Peyer's patch (tissue), 4 donors: ENCODE data around the gene FBLN5. TPM values are rescaled to one million over a fixed set of nuclear protein-coding genes. Genes with fewer than 3 reads are reported as not detected.

Source experiments
- DNase-seq, 3 donors: peaks; one replicate each; pipeline ENCODE4 v3.0.0-alpha.2; 2017 to 2019
- H3K27ac ChIP-seq, 4 donors: fragments of 200-600 bp; sonication (generic); one replicate each; pipeline ENCODE4 v1.5.1; 2016 to 2019
- H3K27me3 ChIP-seq, 2 donors: fragments of 200-600 bp; sonication (generic); one replicate each; pipeline ENCODE4 v1.5.1; 2019
- H3K36me3 ChIP-seq, 3 donors: fragments of 200-600 bp; sonication (generic); one replicate each; pipeline ENCODE4 v1.5.1; 2016 to 2019
- H3K4me1 ChIP-seq, 4 donors: fragments of 200-600 bp; sonication (generic); one replicate each; pipeline ENCODE4 v1.5.1; 2016 to 2019
- H3K4me3 ChIP-seq, 4 donors: fragments of 200-600 bp; sonication (generic); 1 replicate in 3 of 4; 2 replicates in 1 of 4; pipeline ENCODE4 v1.5.1; 2016 to 2019; ENCODE audit warnings: mild to moderate bottlenecking in 1 of 4
- H3K9me3 ChIP-seq, 4 donors: fragments of 200-600 bp; sonication (generic); one replicate each; pipeline ENCODE4 v1.5.1; 2016 to 2019; ENCODE audit warnings: mild to moderate bottlenecking in 1 of 4
- POLR2A ChIP-seq, 2 donors: fragments of 450-650 bp; IDR thresholded peaks; one replicate each; pipeline ENCODE4 v1.5.1; 2017; ENCODE audit warnings: antibody characterized with exemption in 2 of 2, mild to moderate bottlenecking in 2 of 2, moderate library complexity in 2 of 2
- total RNA-seq, 4 donors: library from RNA; depleted of rRNA; stranded (reverse); fragments of >200 nt; gene quantifications; one replicate each; pipeline ENCODE4 v1.1.0, GENCODE V29; 2016
- TF ChIP-seq, protein P1 (sequence below), 6 experiments: fragments of 450-650 bp in 4 of 6; fragments of 200-600 bp in 2 of 6; sonication (generic) in 1 of 6; IDR thresholded peaks; one replicate each; pipeline ENCODE4 v1.5.1; 2017 to 2019; ENCODE audit warnings: antibody characterized with exemption in 6 of 6, mild to moderate bottlenecking in 3 of 6, moderate library complexity in 1 of 6

The FBLN5 gene
- total RNA-seq, 4 donors from 2014 or later = 30.5 to 61.1 (median 51.2) TPM

- no peaks in the 10 kb centered on the region for H3K4me1 ChIP-seq
- H3K9me3 ChIP-seq = no peaks in the 10 kb centered on the region
- no peak overlapping the region for H3K27ac ChIP-seq
- no peak for DNase-seq
- no peaks in the 10 kb centered on the region for H3K36me3 ChIP-seq
- no peak overlapping the region for H3K4me3 ChIP-seq
- no peak for TF ChIP-seq POLR2A (IDR thresholded peaks at IDR 0.05)
- TF ChIP-seq, protein P1, sequence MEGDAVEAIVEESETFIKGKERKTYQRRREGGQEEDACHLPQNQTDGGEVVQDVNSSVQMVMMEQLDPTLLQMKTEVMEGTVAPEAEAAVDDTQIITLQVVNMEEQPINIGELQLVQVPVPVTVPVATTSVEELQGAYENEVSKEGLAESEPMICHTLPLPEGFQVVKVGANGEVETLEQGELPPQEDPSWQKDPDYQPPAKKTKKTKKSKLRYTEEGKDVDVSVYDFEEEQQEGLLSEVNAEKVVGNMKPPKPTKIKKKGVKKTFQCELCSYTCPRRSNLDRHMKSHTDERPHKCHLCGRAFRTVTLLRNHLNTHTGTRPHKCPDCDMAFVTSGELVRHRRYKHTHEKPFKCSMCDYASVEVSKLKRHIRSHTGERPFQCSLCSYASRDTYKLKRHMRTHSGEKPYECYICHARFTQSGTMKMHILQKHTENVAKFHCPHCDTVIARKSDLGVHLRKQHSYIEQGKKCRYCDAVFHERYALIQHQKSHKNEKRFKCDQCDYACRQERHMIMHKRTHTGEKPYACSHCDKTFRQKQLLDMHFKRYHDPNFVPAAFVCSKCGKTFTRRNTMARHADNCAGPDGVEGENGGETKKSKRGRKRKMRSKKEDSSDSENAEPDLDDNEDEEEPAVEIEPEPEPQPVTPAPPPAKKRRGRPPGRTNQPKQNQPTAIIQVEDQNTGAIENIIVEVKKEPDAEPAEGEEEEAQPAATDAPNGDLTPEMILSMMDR (IDR thresholded peaks at IDR 0.05) = no peak
- H3K27me3 ChIP-seq = no peaks in the 10 kb centered on the region
Observed at GRCh38 chr14:91926131-91926890, 21.2 kb downstream of the FBLN5 start.

GRCh38 chr14:91925727-91926121, 21.8 kb downstream of the FBLN5 start:
- H3K36me3 ChIP-seq = no peaks in the 10 kb centered on the region
- H3K27me3 ChIP-seq = no peaks in the 10 kb centered on the region
- H3K4me3 ChIP-seq = no peak overlapping the region
- DNase-seq = no peak
- no peaks in the 10 kb centered on the region for H3K4me1 ChIP-seq
- TF ChIP-seq, protein P1 (IDR thresholded peaks at IDR 0.05) = no peak
- no peak for TF ChIP-seq POLR2A (IDR thresholded peaks at IDR 0.05)
- H3K27ac ChIP-seq = no peak overlapping the region
- H3K9me3 ChIP-seq = no peaks in the 10 kb centered on the region

DNA sequence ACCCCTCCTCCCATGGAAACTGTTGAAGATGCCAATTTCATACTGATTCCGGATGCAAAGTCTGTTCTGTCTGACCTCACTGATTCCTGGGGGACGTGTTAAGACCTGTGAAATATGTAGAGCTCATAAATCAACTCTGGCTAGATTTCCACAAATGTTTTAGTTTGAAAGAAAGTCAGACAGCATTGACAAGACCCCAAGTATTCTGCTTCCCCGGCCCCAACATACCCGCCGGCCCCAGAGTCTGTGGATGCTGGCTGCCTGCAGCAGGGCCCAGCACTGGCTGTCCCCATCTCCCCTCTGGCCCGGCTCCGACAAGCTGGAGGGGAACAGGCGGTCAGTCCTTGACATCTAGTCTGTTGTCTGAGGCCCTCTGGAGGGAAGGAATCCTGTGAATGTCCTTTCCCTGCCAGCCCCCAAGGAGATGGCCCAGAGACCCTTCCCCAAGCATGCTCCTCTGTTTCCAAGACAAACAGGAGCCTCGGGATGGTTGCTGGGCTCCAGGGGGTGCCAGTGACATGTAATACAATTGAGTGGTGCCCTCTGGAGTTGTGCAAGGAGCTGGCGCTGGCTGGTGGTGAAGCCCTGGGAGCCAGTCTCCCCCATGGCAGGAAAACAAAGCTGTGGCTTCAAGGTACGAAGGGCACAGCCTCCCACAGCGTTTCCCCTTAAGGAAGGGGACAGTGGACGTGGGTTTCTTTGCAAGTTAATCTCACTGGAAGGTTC, 22.3 kb downstream of the FBLN5 start:
- no peak for DNase-seq
- Histone ChIP-seq H3K27me3 (no peaks in the 10 kb centered on the region), H3K27ac (no peak overlapping the region), H3K4me1 (no peaks in the 10 kb centered on the region), H3K9me3 (no peaks in the 10 kb centered on the region), H3K4me3 (no peak overlapping the region), H3K36me3 (no peaks in the 10 kb centered on the region)
- TF ChIP-seq, protein P1 (IDR thresholded peaks at IDR 0.05) = no peak
- TF ChIP-seq POLR2A (IDR thresholded peaks at IDR 0.05) = no peak

GRCh38 chr14:91920526-91920925, 27.0 kb downstream of the FBLN5 start:
- Histone ChIP-seq H3K27me3 (no peaks in the 10 kb centered on the region), H3K4me1 (no peaks in the 10 kb centered on the region), H3K4me3 (no peak overlapping the region), H3K27ac (no peak overlapping the region), H3K36me3 (no peaks in the 10 kb centered on the region), H3K9me3 (no peaks in the 10 kb centered on the region)
- no peak for DNase-seq
- TF ChIP-seq, protein P1 (IDR thresholded peaks at IDR 0.05) = no peak
- TF ChIP-seq POLR2A (IDR thresholded peaks at IDR 0.05) = no peak

- Histone ChIP-seq H3K36me3 (no peaks in the 10 kb centered on the region), H3K9me3 (no peaks in the 10 kb centered on the region), H3K27me3 (no peaks in the 10 kb centered on the region), H3K4me1 (no peaks in the 10 kb centered on the region), H3K27ac (peak overlapping the region in 3 of 4 donors; percentile 32 to 55 (median 48)), H3K4me3 (no peak overlapping the region)
- no peak for DNase-seq
- TF ChIP-seq, protein P1 (IDR thresholded peaks at IDR 0.05) = no peak
- no peak for TF ChIP-seq POLR2A (IDR thresholded peaks at IDR 0.05)
Observed at GRCh38 chr14:91919814-91920213, 27.7 kb downstream of the FBLN5 start.
